Panc1 (cell line): ENCODE results near the gene UGGT2.

Experiments used
- POLR2AphosphoS5 ChIP-seq: IDR thresholded peaks from 2 replicates; pipeline ENCODE4 v1.6.1; 2012; ENCODE audit warnings: mild to moderate bottlenecking, low read depth, low read length, moderate library complexity
- SIN3A ChIP-seq: IDR thresholded peaks from 2 replicates; pipeline ENCODE4 v1.6.1; 2012; ENCODE audit warnings: low read depth, mild to moderate bottlenecking, low read length, moderate library complexity, borderline replicate concordance; ENCODE audit not compliant: insufficient read depth
- TF ChIP-seq, protein P1 (sequence below): fragments of 450-650 bp; IDR thresholded peaks from 2 replicates; pipeline ENCODE4 v1.5.1; 2017; ENCODE audit warnings: mild to moderate bottlenecking
- TF ChIP-seq, protein P2 (sequence below), 2 experiments: IDR thresholded peaks; 2 replicates each; pipeline ENCODE4 v1.6.1; 2011 to 2012; ENCODE audit warnings: low read depth in 2 of 2, control low read depth in 1 of 2, low read length in 1 of 2, mild to moderate bottlenecking in 1 of 2, moderate library complexity in 1 of 2; ENCODE audit not compliant: insufficient read depth in 1 of 2

DNA sequence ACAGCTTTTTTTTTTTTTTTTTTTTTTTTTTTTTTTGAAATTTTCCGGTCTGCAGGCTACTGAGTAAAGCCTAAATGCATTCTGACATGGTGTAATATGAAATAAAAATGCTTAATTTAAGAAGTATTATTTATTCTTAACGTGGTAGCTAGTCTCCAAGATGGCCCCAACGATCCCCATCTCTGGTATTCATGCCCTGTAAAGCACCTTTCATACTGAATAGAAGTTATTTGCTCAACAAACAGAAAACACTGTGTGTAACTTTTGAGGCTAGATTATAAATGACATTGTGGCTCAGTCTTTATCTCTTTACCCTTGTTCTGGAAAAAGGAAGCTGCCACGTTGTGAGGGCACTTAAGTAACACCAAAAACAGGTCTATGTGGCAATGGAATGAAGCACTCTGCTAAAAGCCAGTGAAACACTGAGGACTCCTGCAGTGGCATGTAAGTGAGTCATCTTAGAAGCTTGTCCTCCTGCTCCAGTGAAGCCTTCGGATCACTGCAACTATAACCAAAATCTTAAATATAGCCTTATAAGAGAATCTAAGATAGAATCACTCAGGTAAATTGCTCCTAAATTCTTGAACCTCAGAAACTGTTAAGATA lies 128.7 kb downstream of the UGGT2 start:
- TF ChIP-seq, protein P1, sequence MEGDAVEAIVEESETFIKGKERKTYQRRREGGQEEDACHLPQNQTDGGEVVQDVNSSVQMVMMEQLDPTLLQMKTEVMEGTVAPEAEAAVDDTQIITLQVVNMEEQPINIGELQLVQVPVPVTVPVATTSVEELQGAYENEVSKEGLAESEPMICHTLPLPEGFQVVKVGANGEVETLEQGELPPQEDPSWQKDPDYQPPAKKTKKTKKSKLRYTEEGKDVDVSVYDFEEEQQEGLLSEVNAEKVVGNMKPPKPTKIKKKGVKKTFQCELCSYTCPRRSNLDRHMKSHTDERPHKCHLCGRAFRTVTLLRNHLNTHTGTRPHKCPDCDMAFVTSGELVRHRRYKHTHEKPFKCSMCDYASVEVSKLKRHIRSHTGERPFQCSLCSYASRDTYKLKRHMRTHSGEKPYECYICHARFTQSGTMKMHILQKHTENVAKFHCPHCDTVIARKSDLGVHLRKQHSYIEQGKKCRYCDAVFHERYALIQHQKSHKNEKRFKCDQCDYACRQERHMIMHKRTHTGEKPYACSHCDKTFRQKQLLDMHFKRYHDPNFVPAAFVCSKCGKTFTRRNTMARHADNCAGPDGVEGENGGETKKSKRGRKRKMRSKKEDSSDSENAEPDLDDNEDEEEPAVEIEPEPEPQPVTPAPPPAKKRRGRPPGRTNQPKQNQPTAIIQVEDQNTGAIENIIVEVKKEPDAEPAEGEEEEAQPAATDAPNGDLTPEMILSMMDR: no peak
- TF ChIP-seq, protein P2, sequence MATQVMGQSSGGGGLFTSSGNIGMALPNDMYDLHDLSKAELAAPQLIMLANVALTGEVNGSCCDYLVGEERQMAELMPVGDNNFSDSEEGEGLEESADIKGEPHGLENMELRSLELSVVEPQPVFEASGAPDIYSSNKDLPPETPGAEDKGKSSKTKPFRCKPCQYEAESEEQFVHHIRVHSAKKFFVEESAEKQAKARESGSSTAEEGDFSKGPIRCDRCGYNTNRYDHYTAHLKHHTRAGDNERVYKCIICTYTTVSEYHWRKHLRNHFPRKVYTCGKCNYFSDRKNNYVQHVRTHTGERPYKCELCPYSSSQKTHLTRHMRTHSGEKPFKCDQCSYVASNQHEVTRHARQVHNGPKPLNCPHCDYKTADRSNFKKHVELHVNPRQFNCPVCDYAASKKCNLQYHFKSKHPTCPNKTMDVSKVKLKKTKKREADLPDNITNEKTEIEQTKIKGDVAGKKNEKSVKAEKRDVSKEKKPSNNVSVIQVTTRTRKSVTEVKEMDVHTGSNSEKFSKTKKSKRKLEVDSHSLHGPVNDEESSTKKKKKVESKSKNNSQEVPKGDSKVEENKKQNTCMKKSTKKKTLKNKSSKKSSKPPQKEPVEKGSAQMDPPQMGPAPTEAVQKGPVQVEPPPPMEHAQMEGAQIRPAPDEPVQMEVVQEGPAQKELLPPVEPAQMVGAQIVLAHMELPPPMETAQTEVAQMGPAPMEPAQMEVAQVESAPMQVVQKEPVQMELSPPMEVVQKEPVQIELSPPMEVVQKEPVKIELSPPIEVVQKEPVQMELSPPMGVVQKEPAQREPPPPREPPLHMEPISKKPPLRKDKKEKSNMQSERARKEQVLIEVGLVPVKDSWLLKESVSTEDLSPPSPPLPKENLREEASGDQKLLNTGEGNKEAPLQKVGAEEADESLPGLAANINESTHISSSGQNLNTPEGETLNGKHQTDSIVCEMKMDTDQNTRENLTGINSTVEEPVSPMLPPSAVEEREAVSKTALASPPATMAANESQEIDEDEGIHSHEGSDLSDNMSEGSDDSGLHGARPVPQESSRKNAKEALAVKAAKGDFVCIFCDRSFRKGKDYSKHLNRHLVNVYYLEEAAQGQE (IDR thresholded peaks at IDR 0.05; ENCODE audit: insufficient read depth in 1 of 2, low read depth in 2 of 2, low read length in 1 of 2): no peak
- TF ChIP-seq POLR2AphosphoS5 (no peak), SIN3A (no peak)
